GM21717 (cell line): Measurements from ENCODE around the gene IMMP2L.
"Not testable (repeated sequence)": the region's sequence is repeated elsewhere in the genome, so short reads cannot be mapped to it uniquely, and the experiment has no call there.

Experiments
- ATAC-seq: cut with Tn5 transposase; IDR thresholded peaks from one replicate; pipeline ENCODE4 v1.9.1; 2021; ENCODE audit warnings: mild to moderate bottlenecking, moderate library complexity; ENCODE audit not compliant: unreplicated experiment

The IMMP2L gene

DNA sequence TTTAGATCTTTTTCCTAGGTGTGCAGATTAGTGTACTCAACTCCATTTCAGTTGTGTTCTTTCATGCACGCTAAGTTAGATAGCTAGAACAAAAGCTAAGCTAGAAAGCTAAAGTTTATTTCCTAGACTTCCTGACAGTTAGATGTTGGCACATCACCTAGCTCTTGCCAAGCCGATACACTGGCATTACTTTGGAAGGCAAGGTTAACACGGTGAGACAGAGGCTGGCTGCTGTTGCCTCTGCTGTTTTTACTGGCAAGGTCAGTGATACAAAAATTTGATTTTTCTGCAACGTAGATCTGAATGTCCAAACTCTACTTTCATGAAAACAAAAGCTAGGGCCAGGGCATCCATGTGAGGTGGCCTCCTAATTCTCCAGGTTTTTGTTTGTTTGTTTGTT, 203.4 kb downstream of the IMMP2L start:
- no peak for ATAC-seq

DNA sequence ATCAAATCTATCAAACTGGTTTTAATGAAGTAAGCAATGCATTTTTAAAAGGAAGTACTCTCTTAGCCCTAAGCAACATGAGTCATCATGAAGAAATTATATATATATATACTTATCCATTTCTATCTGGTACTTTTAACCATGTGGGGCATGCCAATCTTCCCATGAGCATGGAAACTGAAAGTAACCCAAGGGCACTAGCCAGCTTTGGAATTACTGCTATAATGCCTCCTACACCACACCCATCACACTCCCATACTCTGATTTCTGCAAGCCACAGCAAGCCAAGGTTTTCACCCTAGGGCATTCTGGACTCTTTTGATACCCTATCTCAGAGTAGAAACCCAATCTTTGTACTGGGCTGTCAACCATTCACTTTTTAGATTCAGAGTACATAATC, 204.6 kb downstream of the IMMP2L start:
- ATAC-seq, result no peak

- no peak for ATAC-seq
Observed at GRCh38 chr7:111356941-111357340, 205.4 kb downstream of the IMMP2L start.

DNA sequence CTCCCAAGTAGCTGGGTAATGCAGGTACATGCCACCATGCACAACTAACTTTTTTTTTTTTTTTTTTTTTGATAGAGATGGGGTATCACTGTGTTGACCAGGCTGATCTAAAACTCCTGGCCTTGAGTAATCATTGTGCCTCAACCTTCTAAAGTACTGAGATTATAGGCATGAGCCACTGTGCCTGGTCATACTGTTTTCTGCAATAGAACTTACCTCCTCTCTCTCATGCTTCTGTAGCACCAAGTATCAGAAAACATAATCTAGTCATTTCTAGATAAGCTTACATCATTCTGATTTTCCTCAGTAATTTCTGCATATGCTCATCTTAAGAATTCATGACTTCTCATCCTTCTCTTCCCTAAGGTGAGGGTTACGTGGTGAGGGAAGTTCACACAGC, 210.0 kb downstream of the IMMP2L start:
- ATAC-seq, result no peak

- no peak for ATAC-seq
Observed at GRCh38 chr7:111346219-111346618, 216.1 kb downstream of the IMMP2L start.

DNA sequence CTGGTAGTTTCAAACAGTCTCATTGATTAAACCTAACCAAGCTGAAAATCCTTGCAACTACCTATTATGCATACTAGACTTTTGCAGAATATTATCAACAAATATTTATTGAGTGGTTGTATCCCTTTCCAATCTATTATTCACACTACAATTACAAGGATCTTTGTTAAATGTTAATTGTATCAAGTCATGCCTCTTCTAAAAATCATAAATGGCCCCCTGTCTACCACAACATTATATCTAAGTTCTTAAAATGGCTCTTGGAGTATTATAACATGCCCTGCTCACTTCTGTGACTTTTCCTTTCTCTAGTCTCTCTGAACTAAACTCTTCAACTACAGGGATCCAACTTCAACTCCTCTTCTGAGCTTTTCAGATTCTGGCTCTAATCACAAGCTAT, 219.3 kb downstream of the IMMP2L start:
- no peak for ATAC-seq

DNA sequence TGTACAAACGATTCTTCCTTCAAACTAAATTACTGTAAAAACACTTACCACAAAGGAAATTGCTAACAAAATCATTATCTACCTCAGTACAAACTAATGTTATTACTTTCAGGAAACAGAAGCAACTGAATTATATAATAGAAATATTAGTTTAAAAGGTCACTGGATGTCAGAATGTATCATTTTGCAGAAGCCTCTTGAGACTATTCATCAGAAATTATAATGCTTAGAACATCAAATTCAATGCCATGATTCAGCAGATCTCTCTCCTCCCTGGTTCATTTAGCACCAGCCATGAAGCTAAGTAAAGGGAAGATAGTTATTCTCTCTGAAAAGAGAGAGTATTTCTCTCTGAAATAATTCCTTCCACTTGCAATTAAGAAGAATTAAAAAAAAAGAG, 223.3 kb downstream of the IMMP2L start:
- ATAC-seq, result no peak

DNA sequence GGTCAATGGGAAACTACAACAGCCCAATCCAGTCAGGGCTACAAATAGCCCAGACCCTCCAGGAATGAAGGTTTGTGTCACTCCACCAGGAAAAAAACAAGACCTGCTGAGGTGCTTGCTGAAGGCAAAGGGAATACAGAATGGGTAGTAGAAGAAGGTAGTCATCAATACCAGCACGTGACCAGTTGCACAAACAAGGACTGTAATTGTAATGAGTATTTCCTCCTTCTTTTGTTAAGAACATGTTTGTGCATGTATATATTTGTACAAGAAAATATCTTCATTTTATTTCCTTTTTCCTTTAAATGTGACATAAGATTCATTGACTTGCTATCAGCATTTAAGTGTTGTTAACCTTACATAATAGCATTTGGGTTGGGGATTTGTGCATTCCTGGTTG, 229.3 kb downstream of the IMMP2L start:
- no peak for ATAC-seq

DNA sequence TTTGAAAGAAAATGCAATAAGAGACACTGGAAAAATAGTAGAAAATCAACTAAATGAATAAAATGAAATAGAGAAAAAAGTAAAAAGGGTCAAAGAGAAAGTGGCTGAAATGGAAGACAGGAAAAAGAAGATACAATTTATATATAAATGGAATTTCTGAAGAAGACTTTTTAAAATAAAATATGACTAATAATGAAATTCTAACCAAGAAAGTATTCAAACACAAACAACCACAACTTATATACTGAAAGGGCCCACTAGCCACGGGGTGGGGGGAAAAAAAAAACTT, 232.1 kb downstream of the IMMP2L start:
- no peak for ATAC-seq

DNA sequence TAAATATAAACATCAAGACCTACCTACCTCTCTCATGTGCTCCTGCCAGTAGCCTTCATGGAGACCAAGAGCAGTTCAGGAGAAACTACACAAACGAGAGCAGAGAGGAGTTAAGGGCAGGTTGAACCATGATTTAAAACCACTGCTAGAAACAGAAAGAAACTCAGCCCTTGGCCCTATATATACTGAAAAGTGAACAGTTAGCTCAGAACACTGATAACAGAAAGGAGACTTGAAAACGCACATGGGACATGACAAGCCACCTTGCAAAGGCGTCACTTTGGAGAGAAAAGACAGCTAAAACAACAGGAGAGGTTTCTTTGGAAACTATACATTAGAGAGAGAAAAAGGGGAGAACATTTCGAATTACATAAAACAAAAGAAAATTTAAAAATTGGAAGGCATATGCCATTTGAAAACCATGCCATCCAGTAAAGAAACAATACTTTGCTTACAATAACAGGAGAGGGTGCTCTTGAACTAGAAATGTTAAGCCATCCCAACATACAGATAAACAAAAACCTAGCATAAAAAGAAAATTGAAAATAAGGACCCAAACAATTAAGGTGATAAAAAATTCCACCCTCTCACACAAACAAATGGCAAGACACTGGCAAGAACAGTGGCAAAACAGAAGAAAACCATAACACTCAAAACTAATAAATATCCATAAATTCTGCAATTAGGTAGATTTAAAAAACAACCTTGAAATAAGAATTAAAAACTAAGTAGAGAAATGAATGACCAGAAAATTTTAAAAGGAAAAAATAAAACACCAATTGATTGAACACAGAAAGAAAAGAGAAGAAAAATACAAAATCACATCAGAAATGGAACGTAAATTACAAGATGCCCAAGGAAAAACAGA, 232.7 kb downstream of the IMMP2L start:
- ATAC-seq, result peak; percentile 89

DNA sequence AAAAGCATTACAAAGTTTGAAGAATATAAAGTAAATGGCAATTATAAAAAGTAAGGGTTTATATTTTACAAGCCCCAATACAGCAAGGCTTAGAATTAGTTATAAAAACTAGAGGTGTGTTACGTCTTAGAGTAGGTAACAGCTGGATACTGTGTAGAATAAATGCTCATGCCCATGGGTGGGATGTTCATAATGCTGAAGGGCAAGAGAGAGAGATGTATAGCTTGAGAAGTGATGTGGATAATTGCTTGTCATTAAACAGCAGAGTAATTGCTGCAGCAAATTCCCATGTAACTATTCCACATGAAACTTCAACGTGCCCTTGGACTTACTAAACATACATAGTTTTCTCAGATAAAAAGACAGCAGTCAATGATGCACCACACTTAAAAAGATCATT, 233.8 kb downstream of the IMMP2L start:
- no peak for ATAC-seq

GRCh38 chr7:111324776-111325175, 237.5 kb downstream of the IMMP2L start:
- no peak for ATAC-seq

DNA sequence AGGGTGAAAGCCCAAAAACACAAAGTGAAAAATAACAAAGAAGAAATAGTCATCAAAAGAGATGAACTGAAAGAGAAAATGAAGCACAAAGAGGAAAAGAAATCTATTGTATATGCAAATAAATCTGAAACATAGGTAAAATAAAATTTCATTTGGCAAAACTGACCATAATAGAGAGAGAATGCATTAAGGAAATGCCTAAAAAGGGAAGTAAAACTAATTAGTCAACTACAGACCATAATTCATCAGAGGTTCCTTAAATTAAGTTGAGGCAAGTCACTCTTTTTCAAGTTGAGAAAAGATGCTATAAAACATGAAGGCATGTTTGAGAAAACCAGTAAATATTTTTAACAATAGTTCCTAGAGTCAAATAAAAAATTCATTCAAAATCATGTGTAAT, 238.1 kb downstream of the IMMP2L start:
- ATAC-seq, result peak; percentile 55

GRCh38 chr7:111323670-111324069, 238.6 kb downstream of the IMMP2L start:
- not testable (repeated sequence) for ATAC-seq

GRCh38 chr7:111320133-111320532, 242.2 kb downstream of the IMMP2L start:
- no peak for ATAC-seq

DNA sequence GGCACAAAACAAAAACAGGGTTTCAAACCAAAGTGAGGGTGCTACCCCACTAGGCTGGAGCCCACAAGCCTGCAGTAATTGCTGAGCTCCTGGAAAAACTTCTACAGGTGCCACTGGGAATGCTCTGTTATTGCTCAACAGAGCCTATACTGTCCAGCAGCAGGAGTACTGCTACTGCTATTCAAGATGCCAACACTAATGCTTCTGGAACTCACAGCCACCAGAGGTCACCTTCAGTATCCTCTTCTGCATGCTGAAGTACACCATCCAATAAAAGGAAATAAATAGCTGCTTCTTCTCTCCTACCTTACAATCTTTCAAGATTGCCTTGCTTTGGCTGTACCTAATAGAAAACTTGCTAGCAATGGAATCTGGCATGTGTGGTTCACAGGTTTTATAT, 249.3 kb downstream of the IMMP2L start:
- no peak for ATAC-seq

GRCh38 chr7:111308691-111309090, 253.6 kb downstream of the IMMP2L start:
- no peak for ATAC-seq

- no peak for ATAC-seq
Observed at GRCh38 chr7:111301891-111302290, 260.4 kb downstream of the IMMP2L start.

- no peak for ATAC-seq
Observed at GRCh38 chr7:111294494-111294893, 267.8 kb downstream of the IMMP2L start.

GRCh38 chr7:111292026-111292470, 270.2 kb downstream of the IMMP2L start:
- no peak for ATAC-seq

DNA sequence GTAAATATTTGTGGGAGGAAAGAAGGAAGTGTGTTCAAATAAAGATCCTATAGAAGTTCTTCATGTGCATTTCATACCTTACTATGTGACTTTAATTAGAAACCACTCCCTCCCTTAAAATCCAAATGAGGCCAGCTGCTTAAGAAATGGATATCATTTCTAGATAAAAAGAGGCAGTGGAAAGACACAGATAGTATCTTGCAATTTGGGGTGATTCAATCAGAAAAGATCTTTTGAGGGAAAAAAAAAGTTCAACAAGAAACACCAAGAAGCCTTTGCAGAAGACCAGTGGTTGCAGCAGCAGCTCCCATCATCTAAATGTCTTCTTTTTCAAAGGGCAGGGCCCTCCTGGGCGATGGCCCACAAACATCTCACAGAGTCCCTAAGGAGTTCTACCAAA, 271.3 kb downstream of the IMMP2L start:
- ATAC-seq, result no peak

DNA sequence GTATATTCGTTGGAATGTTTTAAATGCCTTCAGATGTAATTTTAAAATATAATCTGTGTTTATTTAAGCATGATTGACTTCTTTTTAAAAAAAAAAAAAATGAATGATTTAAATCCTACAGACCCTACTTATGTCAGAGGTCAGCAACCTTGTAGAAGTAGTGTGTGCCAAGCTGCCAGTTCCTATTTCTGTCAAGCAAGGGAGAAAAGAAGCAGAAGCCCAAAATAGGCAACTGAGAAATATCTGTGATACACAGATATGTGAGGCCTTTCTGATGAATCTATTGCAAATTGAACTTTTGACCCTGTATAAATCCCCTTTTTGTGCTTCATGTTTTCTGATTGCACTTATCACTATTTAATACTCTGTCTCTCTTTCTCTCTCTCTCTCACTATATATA, 271.9 kb downstream of the IMMP2L start:
- no peak for ATAC-seq

DNA sequence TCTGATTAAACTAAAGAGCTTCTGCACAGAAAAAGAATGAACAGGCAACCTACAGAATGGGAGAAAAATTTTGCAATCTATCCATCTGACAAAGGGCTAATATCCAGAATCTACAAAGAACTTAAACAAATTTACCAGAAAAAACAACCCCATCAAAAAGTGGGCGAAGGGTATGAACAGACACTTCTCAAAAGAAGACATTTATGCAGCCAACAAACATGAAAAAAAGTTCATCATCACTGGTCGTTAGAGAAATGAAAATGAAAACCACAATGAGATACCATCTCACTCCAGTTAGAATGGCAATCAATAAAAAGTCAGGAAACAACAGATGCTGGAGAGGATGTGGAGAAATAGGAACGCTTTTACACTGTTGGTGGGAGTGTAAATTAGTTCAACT, 273.9 kb downstream of the IMMP2L start:
- not testable (repeated sequence) for ATAC-seq
